Measurements from ENCODE around the gene SDK1.

GRCh38 chr7:3482147-3482921, 181.3 kb downstream of the SDK1 start:
- TF ChIP-seq RORB (CRISPR knock-in tag; IDR thresholded peaks at IDR 0.05) (no peak), FOXP1 (CRISPR knock-in tag; IDR thresholded peaks at IDR 0.05; ENCODE audit: borderline replicate concordance) (no peak), MAX (CRISPR knock-in tag; IDR thresholded peaks at IDR 0.05) (no peak), ZNF423 (CRISPR knock-in tag; IDR thresholded peaks at IDR 0.05) (no peak; the same call in 1 of the 2 replicates)

Data from WTC11 (cell line).